ENCODE results near the gene MME. TPM values are rescaled to one million over a fixed set of nuclear protein-coding genes. Genes with fewer than 3 reads are reported as not detected.
"Not testable (repeated sequence)": the region's sequence is repeated elsewhere in the genome, so short reads cannot be mapped to it uniquely, and the experiment has no call there.

Gene MME
- total RNA-seq, 1 experiment from 2014 or later = not detected

DNA sequence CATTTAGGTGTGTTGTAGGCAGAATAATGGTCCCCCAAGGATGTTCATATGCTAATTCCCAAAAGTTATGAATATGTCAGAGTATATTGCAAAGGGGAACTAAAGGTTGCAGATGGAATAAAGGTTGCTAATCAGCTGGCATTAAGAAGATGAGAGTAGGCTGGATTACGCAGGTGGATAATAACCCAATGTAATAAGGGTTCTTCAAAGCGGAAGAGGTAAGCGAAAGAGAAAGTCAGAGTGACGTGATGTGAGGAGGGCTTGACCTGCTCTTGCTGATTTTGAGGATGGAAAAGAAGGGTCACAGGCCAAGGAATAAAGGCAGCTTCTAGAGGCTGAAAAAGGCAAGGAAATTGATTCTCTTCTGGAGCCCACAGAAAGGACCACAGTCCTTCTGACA is 109.4 kb downstream of the MME start:
- no peak for DNase-seq (ENCODE audit: extremely low read depth, low read depth)

DNA sequence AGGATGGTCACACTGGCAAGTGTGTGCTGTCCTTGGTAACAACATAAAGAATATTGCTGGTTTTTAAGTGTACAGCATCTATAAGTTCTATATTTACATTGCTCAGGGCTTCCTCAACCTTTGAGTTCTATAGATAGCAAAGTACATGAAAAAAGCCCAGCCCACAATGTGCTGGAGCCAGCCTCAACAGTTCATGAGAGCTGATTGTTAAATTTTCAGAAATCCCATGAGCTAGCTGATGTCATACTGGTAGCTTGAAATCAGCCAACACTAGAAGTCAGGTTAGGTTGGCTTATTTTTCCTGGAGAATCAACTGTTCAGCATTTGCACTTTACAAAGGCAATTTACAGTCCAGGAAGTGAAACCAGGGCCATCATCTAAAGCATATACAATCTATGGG is 110.6 kb downstream of the MME start:
- no peak for DNase-seq (ENCODE audit: extremely low read depth, low read depth)

DNA sequence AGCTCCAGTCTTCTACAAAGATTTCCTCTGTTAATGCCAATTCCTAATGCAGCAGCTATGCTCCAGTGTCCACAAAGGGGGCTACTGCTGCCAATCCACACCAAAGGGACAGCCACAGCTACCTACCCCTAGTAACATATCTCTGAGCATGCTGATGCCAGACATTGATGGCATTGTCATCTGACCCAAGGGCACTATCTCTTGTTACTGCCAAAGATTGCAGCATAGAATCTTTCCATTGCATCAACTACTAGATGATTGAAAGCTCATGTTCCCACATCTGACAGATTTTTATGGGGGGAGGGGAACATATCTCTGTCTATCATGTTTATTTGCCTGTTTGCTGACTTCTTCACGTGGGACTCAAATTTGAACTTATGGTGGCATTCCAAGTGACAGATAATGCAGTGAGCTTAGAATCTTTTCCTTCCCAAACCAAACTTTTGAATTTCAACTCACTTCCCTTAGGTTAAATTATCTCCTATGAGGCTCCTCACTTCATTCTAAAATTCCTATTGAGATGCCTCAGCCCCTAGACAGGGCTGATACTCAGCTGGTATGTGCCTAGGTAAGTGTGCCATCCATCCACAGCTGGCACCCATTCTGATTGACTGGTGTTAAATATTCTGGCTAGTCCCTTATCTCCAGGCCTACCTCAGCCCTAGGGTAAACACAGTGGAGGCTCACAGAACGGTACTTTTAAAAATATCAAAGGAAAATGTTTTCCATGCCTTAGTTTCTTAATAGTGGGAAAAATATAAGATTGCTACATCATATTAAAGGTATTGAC is 113.0 kb downstream of the MME start:
- DNase-seq (ENCODE audit: extremely low read depth, low read depth) = no peak

DNA sequence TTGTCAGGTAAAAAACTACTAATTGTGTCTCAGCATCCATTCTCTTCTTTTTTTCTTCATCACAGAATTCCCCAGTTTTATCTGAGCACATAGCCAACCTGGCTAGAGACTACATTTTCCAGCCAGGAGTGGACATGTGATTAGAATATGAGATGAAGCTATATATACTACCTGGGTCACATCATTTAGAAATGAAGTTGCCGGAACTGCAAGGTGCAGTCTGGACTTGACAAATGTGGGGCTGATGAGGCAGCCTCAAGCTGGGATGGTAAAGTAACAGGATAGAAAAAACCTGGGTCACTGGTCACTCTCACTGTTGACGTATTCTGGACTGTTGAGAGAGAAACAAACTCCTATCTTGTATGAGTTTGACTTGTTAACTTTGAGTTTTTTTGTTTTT is 113.7 kb downstream of the MME start:
- no peak for DNase-seq (ENCODE audit: extremely low read depth, low read depth)

DNA sequence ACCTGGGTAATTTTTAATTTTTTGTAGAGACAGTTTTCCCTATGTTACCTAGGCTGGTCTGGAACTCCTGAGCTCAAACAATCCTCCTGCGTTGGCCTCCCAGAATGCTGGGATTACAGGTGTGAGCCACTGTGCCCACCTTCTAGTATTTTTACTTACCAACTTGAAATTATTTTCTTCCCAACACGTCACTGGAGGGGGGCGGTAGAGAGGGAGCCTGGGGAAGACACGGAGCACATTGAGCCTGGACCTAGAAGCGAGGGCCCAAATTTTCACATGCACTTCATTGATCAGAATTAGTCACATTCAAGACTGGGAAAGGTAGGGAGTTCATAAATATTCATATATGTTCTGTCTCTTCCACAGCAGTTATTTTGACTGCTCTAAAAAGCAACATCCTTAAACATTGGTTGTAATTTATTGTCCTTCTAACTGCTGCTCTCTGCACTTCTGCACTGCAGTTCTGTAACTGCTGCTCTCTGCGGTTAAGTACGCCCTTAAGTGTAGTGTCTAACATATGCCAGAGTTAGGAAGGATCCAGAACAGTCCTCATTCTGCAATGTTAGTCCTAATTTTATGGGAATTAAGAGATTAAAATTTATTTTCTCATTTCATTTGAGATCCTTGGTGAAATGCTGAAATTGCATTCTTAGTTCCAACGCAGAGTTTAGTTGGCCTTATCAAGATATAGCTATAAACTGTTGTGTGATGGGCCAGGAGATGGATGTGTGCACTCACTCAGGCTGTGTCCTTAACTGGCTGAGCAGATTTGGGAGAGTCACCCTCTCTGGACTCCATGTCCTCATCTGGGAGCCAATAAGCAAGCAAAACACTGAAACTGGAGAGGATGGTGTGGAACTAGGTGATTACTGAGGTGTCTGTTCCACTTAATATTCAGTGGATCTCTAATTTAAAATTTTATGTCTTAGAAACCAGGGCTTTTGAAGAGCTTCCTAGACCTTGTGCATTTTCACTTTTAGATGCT is 115.1 kb downstream of the MME start:
- no peak for DNase-seq (ENCODE audit: extremely low read depth, low read depth)

DNA sequence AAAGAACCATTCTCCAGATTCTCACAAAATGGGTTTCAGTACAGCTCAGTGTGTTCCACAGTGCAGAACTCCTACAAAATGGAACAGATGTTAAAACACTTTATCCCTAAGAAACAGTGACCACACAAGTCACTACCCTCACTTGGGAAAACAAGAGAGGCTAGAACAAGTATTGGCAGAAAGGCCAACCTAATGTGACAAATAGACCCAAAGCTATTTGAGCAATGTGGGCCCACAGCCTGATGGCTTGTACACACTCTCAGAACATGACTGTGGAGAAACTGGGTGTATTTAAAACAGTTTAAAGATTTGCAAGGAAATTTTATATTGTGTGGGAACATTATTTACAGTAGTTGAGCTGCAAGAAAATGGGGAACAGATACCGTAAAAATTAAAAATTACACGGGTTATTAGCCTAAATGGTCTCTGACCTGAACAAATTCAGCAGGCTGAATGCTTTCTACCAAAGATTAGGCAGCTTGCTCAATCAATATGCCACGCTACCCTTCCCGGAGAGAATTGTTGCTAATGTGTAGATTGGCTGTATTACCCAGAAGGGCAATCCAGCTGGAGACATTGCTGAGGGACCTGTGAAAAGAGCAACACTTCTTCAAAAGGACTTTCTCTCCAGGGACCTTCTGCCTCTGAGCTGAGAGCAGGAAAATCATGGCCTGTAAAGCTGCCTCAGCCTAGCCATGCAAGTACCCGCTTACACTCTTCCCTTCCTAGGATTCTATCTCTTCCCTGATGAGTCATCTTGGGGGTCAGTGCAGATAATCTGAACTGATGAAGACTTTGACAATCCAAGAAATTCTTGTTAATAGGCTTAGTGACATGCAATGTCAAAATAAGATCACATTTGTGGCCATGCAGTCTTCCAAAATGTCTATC is 116.3 kb downstream of the MME start:
- no peak for DNase-seq (ENCODE audit: extremely low read depth, low read depth)

DNA sequence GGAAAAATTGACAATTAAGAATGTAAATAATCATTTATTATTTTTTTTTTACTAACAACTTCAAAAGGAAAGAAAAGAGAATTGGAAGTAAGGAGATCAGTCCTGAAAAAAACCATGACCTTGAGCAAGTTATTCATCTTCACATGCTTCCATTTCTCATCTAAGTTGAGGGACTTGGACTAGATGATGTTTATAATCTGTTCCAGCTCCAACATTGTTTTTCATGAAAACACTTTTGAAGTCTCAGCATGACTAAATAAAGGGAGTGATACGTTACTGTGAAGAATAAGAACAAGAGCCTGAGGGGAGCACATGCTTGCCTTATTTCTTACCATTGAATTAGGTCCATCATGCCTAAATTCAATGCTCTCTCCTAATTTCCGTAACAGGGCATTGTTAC is 117.7 kb downstream of the MME start:
- no peak for DNase-seq (ENCODE audit: extremely low read depth, low read depth)

DNA sequence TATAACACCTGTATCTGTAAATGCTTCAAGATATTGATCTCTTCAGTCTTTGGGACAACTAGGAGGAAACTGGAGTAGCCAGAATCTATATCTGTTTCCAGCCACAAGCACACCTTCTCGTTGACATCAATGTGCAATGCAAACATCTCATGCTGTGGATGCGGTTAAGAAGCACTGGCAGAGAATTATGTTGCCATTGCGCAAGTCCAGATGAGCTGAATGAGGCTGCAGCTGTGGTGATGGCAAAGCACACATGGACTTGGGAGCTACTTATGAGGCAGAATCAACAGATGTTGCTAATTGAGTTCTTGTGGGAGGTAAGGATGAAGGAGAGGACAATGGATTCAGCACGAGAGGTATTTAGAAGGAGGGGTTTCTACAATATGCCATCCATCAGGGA is 122.5 kb downstream of the MME start:
- DNase-seq (ENCODE audit: extremely low read depth, low read depth) = no peak

DNA sequence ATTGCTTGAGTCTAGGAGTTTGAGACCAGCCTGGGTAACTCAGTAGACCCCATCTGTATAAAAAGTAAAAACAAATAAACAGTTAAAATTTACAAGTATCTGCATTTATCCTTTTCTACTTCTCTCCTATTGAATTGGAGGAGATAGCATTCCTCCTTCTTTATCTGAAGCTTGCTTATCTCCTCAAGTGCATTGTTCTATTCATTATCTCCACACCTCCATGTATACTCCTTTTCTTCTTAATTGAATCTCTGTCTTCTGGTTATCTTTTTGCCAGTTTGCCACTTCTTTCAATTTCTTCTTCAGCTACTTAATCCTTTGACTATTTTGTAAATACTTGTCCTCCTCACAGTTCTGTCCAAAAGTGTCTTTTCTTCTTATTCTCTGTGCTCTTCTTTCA is 124.7 kb downstream of the MME start:
- DNase-seq (ENCODE audit: extremely low read depth, low read depth) = no peak

DNA sequence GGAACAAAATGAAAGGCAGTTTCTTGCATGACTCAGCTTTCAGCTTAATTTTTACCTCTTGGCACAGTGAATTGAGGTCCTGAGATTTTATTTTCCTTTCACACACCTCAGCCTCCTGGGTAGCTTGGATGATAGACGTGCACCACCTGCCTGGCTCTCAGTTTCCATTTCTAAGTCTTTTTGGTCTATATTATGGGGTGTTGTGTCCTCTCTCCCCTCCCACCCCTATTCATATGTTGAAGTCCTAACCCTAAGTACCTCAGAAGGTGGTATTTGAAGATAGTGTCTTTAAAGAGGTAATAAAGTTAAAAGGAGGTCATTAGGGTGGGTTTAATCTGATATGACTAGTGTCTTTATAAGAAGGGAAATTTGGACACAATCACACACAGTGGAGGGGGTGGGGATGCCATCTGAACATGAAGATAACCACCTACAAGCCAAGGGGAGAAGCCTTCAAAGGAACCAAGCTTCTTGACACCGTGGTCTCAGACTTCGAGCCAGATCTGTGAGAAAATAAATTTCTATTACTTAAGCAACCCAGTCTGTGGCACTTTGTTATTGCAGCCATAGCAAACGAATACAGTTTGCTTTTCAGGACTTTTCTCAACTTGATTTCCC is 128.2 kb downstream of the MME start:
- no peak for DNase-seq (ENCODE audit: extremely low read depth, low read depth)

DNA sequence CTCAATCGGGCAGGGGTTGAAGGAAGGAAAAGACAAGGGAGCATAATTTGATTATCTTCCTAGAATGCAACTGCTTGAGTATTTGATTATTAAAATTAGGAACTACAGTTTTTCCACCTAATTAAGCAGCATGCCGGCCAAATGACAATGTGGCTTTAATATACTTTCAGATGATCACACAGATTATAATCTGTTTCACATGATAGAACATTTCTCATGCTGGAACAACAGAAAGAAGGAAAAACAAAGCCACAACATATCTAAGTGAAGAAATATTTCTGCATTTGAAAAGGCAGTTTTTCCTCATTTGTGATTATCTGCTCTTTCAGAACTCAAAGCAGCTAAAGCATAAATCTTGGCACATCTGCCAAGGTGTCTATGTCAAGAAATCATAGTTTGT is 130.6 kb downstream of the MME start:
- DNase-seq (ENCODE audit: extremely low read depth, low read depth) = no peak

DNA sequence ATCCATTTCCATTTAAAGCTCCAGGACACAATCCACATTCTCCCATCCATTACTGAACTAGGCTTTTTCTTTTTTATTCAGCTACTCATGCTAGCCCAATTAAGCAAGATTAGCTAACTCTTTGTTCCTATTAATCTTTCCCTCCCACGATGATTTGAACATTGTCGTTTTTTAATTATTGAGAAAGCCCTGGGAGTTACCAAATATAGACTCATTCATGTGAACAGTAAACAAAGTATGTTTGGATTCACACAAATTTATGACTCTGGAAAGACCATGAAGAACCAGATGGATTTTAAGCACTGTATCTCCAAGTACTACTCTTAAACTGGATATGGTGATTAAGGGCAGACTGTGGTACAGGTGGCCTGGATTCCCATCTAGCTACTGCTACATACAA is 131.1 kb downstream of the MME start:
- DNase-seq (ENCODE audit: extremely low read depth, low read depth) = no peak

DNA sequence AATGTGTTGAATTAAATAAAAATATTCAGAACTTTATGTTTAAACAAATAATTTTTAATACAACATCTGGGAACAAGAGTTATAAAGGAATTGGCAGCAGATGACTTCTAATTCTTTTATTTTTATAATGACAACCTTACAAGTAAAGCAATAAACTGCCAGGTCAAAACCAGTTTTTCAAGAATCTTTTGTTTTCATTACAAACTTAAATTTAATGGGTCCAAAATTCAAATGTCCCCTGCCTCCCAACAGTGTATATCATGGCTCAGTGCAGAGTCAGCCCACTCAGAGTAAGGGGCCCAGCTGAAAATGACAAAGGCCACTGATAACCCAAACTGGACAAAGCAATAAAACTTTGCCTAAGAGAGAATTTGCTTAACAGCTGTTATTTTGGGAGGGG is 131.8 kb downstream of the MME start:
- DNase-seq (ENCODE audit: extremely low read depth, low read depth) = no peak

DNA sequence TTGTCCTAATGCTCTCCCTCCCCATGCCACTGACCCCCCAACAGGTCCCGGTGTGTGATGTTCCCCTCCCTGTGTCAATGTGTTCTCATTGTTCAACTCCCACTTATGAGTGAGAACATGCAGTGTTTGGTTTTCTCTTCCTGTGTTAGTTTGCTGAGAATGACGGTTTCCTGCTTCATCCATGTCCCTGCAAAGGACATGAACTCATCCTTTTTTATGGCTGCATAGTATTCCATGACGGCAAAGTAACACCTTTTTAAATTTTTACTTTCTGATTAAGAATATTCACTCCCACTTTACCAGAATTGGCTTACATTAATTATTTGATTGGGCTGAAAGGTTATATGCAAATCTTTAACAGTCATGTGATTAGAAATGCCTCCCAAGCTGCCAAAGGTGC is 135.9 kb downstream of the MME start:
- not testable (repeated sequence) for DNase-seq (ENCODE audit: extremely low read depth, low read depth)

DNA sequence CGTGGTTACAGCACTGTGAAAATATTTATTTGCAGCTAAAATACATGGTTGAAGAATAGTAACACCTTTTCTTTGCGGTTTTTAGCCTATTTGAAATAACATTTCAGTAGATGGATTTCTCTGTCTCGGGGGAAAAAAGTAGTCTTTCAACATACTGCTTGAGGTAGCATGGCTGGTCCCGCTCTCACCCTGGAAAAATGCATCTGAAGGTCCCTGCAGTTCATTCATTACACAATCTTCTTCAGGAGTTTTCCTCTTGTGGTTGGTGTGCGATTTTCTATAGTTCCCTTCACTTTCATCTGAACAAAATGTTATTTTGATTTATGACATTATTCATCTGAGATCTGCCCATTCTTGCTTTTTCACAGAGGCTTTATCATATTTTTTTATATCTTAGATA is 137.5 kb downstream of the MME start:
- no peak for DNase-seq (ENCODE audit: extremely low read depth, low read depth)

DNA sequence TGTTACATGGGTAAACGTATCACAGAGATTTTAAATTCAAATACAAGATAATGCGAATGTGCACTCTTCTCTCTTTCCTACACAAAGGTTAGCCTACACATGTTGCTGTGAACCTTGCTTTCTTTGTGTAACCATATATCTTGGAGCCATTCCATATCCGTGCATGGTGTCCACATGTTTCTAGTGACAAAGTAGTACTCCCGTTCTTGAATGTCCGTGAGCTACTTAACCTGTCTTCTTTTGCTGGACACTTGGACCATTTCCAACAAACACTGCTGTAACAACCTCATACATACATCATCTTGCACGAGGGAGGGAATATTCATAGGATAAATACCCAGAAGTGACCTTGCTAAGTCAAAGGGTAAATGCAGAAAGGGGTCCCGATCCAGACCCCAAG is 138.3 kb downstream of the MME start:
- DNase-seq (ENCODE audit: extremely low read depth, low read depth) = no peak

DNA sequence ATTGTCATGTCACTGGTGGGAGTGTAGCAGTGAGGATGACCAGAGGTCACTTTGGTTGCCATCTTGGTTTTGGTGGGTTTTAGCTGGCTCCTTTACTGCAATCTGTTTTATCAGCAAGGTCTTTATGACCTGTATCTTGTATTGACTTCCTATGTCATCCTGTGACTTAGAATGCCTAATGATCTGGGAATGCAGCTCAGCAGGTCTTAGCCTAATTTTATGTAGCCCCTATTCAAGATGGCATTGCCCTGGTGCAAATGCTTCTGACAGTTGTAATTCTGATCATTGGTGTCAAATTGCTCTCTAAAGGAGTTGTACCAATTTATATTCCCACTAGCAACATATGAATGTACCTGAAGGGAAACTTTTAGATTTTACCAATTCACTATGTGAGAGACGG is 139.0 kb downstream of the MME start:
- no peak for DNase-seq (ENCODE audit: extremely low read depth, low read depth)

DNA sequence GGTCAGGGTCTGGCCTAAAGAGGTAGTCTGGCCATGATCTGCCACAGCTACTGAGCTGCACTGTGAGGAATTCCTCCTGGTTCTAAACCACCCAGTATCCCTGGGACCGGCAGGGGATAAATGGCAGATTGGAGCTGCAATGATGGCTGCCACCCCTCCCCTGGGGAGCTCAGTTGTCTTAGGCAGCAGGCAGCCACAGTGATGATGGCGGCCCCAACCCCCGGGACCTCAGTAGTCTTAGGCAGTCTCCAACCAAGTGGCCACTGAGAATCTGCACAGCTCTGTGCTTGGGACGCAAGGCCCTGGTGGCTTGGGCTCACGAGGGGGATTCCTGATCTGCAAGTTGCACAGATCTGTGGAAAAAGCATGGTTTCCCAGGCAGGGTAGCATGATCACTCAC is 145.3 kb downstream of the MME start:
- DNase-seq (ENCODE audit: extremely low read depth, low read depth) = no peak

DNA sequence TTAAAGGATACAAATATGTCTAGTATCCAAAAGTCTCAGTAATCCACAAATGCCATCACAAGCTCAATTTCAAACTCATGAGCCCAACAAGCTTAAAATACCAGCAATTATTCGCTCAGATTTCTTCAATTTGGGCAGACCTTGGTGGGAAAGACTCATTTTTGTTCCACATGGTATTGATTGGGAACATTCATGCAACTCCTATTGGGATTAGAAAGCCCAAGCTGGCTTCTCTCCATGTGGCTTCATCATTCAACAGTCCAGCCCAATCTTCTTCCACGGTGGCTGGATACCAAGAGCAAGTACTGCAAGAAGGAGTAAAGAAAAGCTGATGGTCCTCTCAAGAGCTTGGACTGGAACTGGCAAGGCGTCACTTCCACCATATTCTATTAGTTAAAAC is 147.0 kb downstream of the MME start:
- no peak for DNase-seq (ENCODE audit: extremely low read depth, low read depth)

DNA sequence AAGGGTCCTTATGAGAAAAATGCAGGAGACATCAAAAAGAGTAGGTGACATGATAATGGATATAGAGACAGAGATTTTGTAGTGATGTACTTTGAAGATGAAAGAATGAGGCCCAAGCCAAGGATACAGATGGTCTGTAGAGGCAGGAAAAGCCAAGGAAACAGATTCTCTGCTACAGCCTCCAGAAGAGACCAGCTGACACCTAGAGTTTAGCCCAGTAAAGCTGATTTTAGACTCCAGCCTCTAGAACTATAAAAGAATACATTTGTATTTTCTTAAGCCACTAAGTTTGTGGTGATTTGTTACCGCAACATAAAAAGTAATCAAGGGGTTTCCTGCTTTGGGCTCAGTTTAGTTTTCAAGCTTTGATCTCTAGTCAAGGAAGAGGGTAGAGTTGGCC is 148.6 kb downstream of the MME start:
- no peak for DNase-seq (ENCODE audit: extremely low read depth, low read depth)
